ENCODE measurements around the gene EPHB1.

The EPHB1 gene

DNA sequence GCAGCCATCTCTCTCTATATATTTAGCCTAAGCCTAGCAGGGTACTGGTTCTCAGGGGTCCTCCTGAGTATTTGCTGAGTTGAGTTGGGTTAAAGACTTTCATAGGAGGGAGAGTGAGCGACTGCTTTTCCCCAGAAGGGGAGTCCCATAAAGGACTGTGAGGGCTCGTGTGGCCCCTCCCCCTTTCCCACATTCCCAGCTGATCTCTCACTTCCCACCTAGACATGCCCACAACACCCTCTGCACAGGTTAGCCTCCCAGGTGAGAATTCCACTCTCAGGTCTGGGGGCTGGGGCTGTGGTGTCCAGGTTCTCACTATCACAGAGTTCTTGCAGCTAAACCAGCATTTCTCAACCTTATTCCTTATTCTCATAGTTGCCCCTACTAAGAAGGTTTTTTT lies 15.8 kb downstream of the EPHB1 start:
- Histone ChIP-seq H3K27me3 (peaks cover 13% of the 10 kb centered on the region), H3K36me3 (no peaks in the 10 kb centered on the region), H3K4me3 (ENCODE audit: low read depth in 1 of 2, low read length in 1 of 2) (no peak overlapping the region), H3K4me1 (ENCODE audit: control insufficient read depth in 1 of 2, insufficient read depth in 1 of 2, low read depth in 1 of 2, low read length in 1 of 2) (no peaks in the 10 kb centered on the region), H3K9me3 (no peaks in the 10 kb centered on the region), H3K27ac (no peak overlapping the region)
- TF ChIP-seq, protein P1, sequence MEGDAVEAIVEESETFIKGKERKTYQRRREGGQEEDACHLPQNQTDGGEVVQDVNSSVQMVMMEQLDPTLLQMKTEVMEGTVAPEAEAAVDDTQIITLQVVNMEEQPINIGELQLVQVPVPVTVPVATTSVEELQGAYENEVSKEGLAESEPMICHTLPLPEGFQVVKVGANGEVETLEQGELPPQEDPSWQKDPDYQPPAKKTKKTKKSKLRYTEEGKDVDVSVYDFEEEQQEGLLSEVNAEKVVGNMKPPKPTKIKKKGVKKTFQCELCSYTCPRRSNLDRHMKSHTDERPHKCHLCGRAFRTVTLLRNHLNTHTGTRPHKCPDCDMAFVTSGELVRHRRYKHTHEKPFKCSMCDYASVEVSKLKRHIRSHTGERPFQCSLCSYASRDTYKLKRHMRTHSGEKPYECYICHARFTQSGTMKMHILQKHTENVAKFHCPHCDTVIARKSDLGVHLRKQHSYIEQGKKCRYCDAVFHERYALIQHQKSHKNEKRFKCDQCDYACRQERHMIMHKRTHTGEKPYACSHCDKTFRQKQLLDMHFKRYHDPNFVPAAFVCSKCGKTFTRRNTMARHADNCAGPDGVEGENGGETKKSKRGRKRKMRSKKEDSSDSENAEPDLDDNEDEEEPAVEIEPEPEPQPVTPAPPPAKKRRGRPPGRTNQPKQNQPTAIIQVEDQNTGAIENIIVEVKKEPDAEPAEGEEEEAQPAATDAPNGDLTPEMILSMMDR (IDR thresholded peaks at IDR 0.05), result no peak

DNA sequence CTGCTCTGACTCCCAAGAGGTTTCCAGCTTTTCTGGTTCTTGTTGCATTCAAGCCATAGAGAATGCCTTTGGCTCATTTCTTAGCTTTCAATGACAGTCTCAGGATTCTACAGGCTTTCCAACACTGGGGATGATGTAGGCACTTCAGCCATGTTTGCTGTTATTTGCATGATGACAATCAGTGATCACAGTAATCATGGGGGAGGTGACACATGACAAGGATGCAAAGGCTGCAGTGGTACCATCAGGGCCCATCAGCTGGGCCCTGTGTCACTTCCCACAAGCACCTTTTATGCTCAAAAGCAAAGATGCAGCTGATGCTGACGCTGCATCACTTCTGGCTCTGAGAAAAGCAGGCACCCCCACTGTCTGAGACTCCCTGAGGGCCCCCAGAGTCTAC lies 18.6 kb downstream of the EPHB1 start:
- Histone ChIP-seq H3K27me3 (peaks cover 4% of the 10 kb centered on the region), H3K4me3 (ENCODE audit: low read depth in 1 of 2, low read length in 1 of 2) (no peak overlapping the region), H3K9me3 (no peaks in the 10 kb centered on the region), H3K27ac (no peak overlapping the region), H3K4me1 (ENCODE audit: control insufficient read depth in 1 of 2, insufficient read depth in 1 of 2, low read depth in 1 of 2, low read length in 1 of 2) (no peaks in the 10 kb centered on the region), H3K36me3 (no peaks in the 10 kb centered on the region)
- TF ChIP-seq, protein P1 (IDR thresholded peaks at IDR 0.05), result no peak

DNA sequence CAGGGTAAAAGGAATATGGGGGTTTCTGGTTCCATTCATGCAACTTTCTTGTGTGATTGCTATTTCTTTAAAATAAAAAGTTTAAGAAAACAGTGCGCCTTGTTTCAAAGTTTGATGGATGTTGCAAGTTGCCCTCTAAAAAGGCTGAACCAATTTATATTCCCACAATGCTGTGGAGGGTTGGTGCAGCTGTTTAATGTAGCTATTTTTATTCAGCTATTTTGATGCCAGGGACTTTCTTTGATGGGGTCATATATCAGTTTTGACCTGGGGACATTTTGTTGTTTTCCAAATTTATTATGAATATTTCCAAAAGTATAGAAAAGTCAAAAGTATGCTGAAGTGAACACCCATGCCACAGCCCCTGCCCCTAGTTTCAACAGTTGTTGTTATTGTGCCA lies 20.5 kb downstream of the EPHB1 start:
- TF ChIP-seq, protein P1 (IDR thresholded peaks at IDR 0.05), result no peak
- Histone ChIP-seq H3K27ac (no peak overlapping the region), H3K36me3 (no peaks in the 10 kb centered on the region)

GRCh38 chr3:134816623-134817022 lies 21.6 kb downstream of the EPHB1 start:
- H3K27ac ChIP-seq, result no peak overlapping the region
- no peaks in the 10 kb centered on the region for H3K36me3 ChIP-seq
- no peaks in the 10 kb centered on the region for H3K4me1 ChIP-seq (ENCODE audit: control insufficient read depth in 1 of 2, insufficient read depth in 1 of 2, low read depth in 1 of 2, low read length in 1 of 2)
- no peak overlapping the region for H3K4me3 ChIP-seq (ENCODE audit: low read depth in 1 of 2, low read length in 1 of 2)
- TF ChIP-seq, protein P1 (IDR thresholded peaks at IDR 0.05), result no peak
- H3K27me3 ChIP-seq, result peaks cover 4% of the 10 kb centered on the region
- no peaks in the 10 kb centered on the region for H3K9me3 ChIP-seq

More for the DNA sequence above, 20.5 kb downstream of the EPHB1 start:
- H3K27me3 ChIP-seq, result peaks cover 4% of the 10 kb centered on the region
- H3K9me3 ChIP-seq, result no peaks in the 10 kb centered on the region
- H3K4me3 ChIP-seq (ENCODE audit: low read depth in 1 of 2, low read length in 1 of 2), result no peak overlapping the region
- no peaks in the 10 kb centered on the region for H3K4me1 ChIP-seq (ENCODE audit: control insufficient read depth in 1 of 2, insufficient read depth in 1 of 2, low read depth in 1 of 2, low read length in 1 of 2)

- Histone ChIP-seq H3K27ac (no peak overlapping the region), H3K4me1 (ENCODE audit: control insufficient read depth in 1 of 2, insufficient read depth in 1 of 2, low read depth in 1 of 2, low read length in 1 of 2) (no peaks in the 10 kb centered on the region), H3K36me3 (no peaks in the 10 kb centered on the region), H3K27me3 (peaks cover 4% of the 10 kb centered on the region), H3K9me3 (no peaks in the 10 kb centered on the region), H3K4me3 (ENCODE audit: low read depth in 1 of 2, low read length in 1 of 2) (no peak overlapping the region)
- TF ChIP-seq, protein P1 (IDR thresholded peaks at IDR 0.05), result no peak
Measured at GRCh38 chr3:134817297-134817696, 22.2 kb downstream of the EPHB1 start.

DNA sequence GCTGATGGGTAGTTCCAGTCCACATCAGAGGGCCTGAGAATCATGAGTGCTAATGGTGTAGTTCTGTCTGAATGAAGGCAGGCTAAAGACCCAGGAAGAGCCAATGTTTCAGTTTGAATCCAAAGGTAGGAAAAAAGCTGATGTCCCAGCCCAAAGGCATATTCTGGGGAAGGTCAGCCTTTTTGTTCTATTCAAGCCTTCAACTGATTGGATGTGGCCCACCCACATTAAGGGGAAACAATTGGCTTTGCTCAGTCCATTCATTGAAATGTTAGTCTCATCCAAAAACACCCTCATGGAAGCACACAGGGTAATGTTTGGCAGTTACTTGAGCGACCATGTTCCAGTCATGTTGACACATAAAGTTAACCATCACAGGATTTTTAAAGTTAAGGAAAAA lies 25.9 kb downstream of the EPHB1 start:
- Histone ChIP-seq H3K27me3 (no peaks in the 10 kb centered on the region), H3K36me3 (no peaks in the 10 kb centered on the region), H3K4me3 (ENCODE audit: low read depth in 1 of 2, low read length in 1 of 2) (no peak overlapping the region), H3K4me1 (ENCODE audit: control insufficient read depth in 1 of 2, insufficient read depth in 1 of 2, low read depth in 1 of 2, low read length in 1 of 2) (no peaks in the 10 kb centered on the region), H3K27ac (no peak overlapping the region), H3K9me3 (no peaks in the 10 kb centered on the region)
- TF ChIP-seq, protein P1 (IDR thresholded peaks at IDR 0.05), result no peak

Data from neutrophil (primary cell).